ENCODE data around the gene SLC1A4.

SLC1A4 gene

GRCh38 chr2:65055422-65056214 is 66.4 kb downstream of the SLC1A4 start:
- no peak for DNase-seq

GRCh38 chr2:65056215-65057053 is 67.2 kb downstream of the SLC1A4 start, which contains the start of gene CEP68:
Gene CEP68, plus strand, starts transcription at chr2:65056416. Its CDS starts 13,029 bp downstream, at chr2:65069445.
- DNase-seq = peak; percentile 97

- no peak for DNase-seq
These were observed 67.8 kb downstream of the SLC1A4 start for GRCh38 chr2:65057054-65057375.

GRCh38 chr2:65057391-65058052 is 68.3 kb downstream of the SLC1A4 start:
- DNase-seq = peak; percentile 37

GRCh38 chr2:65059071-65059470 is 69.9 kb downstream of the SLC1A4 start:
- no peak for DNase-seq

GRCh38 chr2:65061146-65061909 is 72.1 kb downstream of the SLC1A4 start:
- DNase-seq = no peak

- no peak for DNase-seq
These were observed 72.7 kb downstream of the SLC1A4 start for GRCh38 chr2:65061910-65062339.

GRCh38 chr2:65062843-65063825 is 73.9 kb downstream of the SLC1A4 start:
- no peak for DNase-seq

- peak; percentile 83 for DNase-seq
These were observed 75.7 kb downstream of the SLC1A4 start for GRCh38 chr2:65064728-65065552.

GRCh38 chr2:65067806-65068553 is 78.8 kb downstream of the SLC1A4 start:
- DNase-seq = no peak

- no peak for DNase-seq
These were observed 80.2 kb downstream of the SLC1A4 start for GRCh38 chr2:65069439-65069824.

- DNase-seq = peak; percentile 54
These were observed 81.1 kb downstream of the SLC1A4 start for GRCh38 chr2:65070172-65070830.

- DNase-seq = no peak
These were observed 81.7 kb downstream of the SLC1A4 start for GRCh38 chr2:65070856-65071255.

- peak; percentile 52 for DNase-seq
These were observed 82.4 kb downstream of the SLC1A4 start for GRCh38 chr2:65071499-65072180.

- DNase-seq = no peak
These were observed 83.2 kb downstream of the SLC1A4 start for GRCh38 chr2:65072181-65072970.
